Pancreas (tissue), 10 donors: ENCODE results near the gene TTC38. TPM values are rescaled to one million over a fixed set of nuclear protein-coding genes. Genes with fewer than 3 reads are reported as not detected.
"Not testable (repeated sequence)": the region's sequence is repeated elsewhere in the genome, so short reads cannot be mapped to it uniquely, and the experiment has no call there.

Experiments used
- ATAC-seq, 4 donors: fragments of 200-7000 bp; cut with Tn5 transposase; one replicate each; pipeline versions ENCODE4 v1.8.0 to v1.9.1; 2020; ENCODE audit warnings: mild to moderate bottlenecking in 4 of 4, moderate library complexity in 4 of 4
- DNase-seq, 6 donors: peaks; one replicate each; pipeline ENCODE4 v3.0.0-alpha.2; 2020
- FAIRE-seq: peaks from 2 replicates; lab custom pipeline; 2012; peaks lifted over from hg19 to GRCh38; lab: Jason Lieb, UNC
- H3K27ac ChIP-seq, 4 donors: fragments of 200-600 bp; sonication (generic); 1 replicate in 3 of 4; 2 replicates in 1 of 4; pipeline versions ENCODE4 v1.5.0 to v1.8.0; 2020
- H3K27me3 ChIP-seq, 4 donors: fragments of 200-600 bp; one replicate each; pipeline ENCODE4 v1.8.0; 2021
- H3K36me3 ChIP-seq, 3 donors: fragments of 200-600 bp; sonication (generic) in 1 of 3; one replicate each; pipeline versions ENCODE4 v1.5.0 to v1.8.0; 2020 to 2021
- H3K4me1 ChIP-seq, 3 donors: fragments of 200-600 bp; one replicate each; pipeline ENCODE4 v1.8.0; 2021
- H3K4me3 ChIP-seq, 4 donors: fragments of 200-600 bp; sonication (generic) in 2 of 4; one replicate each; pipeline versions ENCODE4 v1.5.0 to v1.8.0; 2020 to 2021
- H3K9me3 ChIP-seq, 4 donors: fragments of 200-600 bp; one replicate each; pipeline ENCODE4 v1.8.0; 2021
- WGBS, 2 donors: extraction: QIAGEN DNeasy Blood & Tissue Kit; methylation state at CpG; one replicate each; pipeline ENCODE4 v1.1.7; 2013; 5-methylcytosine and 5-hydroxymethylcytosine counted together
- intact Hi-C, 3 donors: fragments of 100-400 bp; cut with DNase I; formaldehyde crosslinking; loops; one replicate each; pipeline versions ENCODE4 v1.11.1 to v1.14.2; 2022
- polyA plus RNA-seq, 2 donors: library from polyadenylated mRNA; stranded (reverse); fragments of 200-250 nt; gene quantifications; one replicate each; pipeline ENCODE4 v1.2.3, GENCODE V29; 2013
- total RNA-seq, 6 donors: library from RNA; stranded (reverse); fragmentation: NEBNext Ultra II Directional in 4 of 6; extraction: Animal tissue kit (Norgen Biotek cat#: 25700) in 4 of 6; gene quantifications; one replicate each; pipeline versions ENCODE4 v1.2.1 to v1.2.4, GENCODE V29; 2021 to 2023
- TF ChIP-seq, protein P1 (sequence below), 4 donors: fragments of 200-600 bp; sonication (generic) in 3 of 4; IDR thresholded peaks; one replicate each; pipeline versions ENCODE4 v1.5.0 to v1.8.0; 2021; ENCODE audit warnings: antibody characterized with exemption in 4 of 4
- donor health status: healthy with polysubstance abuse.
- donor health status: DM: no; HTN: no; CAD: no; lungs with moderate emphysema.
- donor health status: DM: no; HTN: no; CAD: no.
- donor health status: control.
- donor health status: control.
- donor health status: Bipolar disorder and iron deficiency.
- donor health status: DM: yes; HTN: yes; CAD: no.
- donor health status: DM: no; HTN: no; CAD: no.
- donor health status: DM: no; HTN: no; CAD: no.
- donor health status: DM: yes; HTN: yes; CAD: no.

TTC38 gene
- total and polyA plus RNA-seq, 8 donors, result 18.6 to 32.8 (median 23.3) TPM

- FAIRE-seq (no peak), ATAC-seq (no peak), DNase-seq (peak in 1 of 6 donors; percentile 37)
- intact Hi-C loops, result loop anchor here in 2 of 3 donors (5.0 to 10.0 kb wide), 3 partner anchors 65 to 315 kb away; no protein-coding TSS in a partner anchor
- Histone ChIP-seq H3K4me3 (no peak overlapping the region), H3K27ac (no peak overlapping the region), H3K27me3 (no peaks in the 10 kb centered on the region), H3K36me3 (no peaks in the 10 kb centered on the region), H3K9me3 (no peaks in the 10 kb centered on the region), H3K4me1 (no peaks in the 10 kb centered on the region)
- TF ChIP-seq, protein P1, sequence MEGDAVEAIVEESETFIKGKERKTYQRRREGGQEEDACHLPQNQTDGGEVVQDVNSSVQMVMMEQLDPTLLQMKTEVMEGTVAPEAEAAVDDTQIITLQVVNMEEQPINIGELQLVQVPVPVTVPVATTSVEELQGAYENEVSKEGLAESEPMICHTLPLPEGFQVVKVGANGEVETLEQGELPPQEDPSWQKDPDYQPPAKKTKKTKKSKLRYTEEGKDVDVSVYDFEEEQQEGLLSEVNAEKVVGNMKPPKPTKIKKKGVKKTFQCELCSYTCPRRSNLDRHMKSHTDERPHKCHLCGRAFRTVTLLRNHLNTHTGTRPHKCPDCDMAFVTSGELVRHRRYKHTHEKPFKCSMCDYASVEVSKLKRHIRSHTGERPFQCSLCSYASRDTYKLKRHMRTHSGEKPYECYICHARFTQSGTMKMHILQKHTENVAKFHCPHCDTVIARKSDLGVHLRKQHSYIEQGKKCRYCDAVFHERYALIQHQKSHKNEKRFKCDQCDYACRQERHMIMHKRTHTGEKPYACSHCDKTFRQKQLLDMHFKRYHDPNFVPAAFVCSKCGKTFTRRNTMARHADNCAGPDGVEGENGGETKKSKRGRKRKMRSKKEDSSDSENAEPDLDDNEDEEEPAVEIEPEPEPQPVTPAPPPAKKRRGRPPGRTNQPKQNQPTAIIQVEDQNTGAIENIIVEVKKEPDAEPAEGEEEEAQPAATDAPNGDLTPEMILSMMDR (IDR thresholded peaks at IDR 0.05), result no peak
- 95 to 96% methylated on average over 14 to 15 of the region's 15 CpGs for WGBS, 2 donors
Measured at GRCh38 chr22:46309526-46310085, 41.8 kb downstream of the TTC38 start.

DNA sequence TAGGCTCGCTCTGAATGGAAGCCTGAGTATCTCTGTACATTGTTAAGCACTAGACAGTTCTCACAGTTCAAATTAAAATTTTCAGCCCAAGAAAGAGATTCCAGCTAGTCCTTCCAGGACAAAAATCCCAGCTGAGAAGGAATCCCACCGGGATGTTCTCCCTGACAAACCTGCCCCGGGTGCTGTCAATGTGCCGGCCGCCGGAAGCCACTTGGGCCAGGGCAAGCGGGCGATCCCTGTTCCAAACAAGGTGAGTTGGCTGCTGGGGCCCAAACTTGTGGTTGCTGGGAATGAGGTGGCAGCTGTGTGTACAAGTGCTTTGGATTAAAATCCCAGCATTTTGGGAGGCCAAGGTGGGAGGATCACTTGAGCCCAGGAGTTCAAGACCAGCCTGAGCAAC, 44.2 kb downstream of the TTC38 start:
- TF ChIP-seq, protein P1 (IDR thresholded peaks at IDR 0.05), result no peak
- ATAC-seq (no peak), DNase-seq (peak in 1 of 6 donors; percentile 20), FAIRE-seq (no peak)
- Histone ChIP-seq H3K4me3 (no peak overlapping the region), H3K27me3 (no peaks in the 10 kb centered on the region), H3K36me3 (no peaks in the 10 kb centered on the region), H3K27ac (no peak overlapping the region), H3K4me1 (no peaks in the 10 kb centered on the region), H3K9me3 (no peaks in the 10 kb centered on the region)
- intact Hi-C loops, result loop anchor here in 1 of 3 donors (5.0 to 10.0 kb wide), 2 partner anchors 190 to 317 kb away; no protein-coding TSS in a partner anchor
- WGBS, 2 donors, result 96 to 98% methylated on average over 8 of the region's 8 CpGs

- not testable (repeated sequence) for H3K27ac ChIP-seq, H3K27me3 ChIP-seq, ATAC-seq, H3K9me3 ChIP-seq, FAIRE-seq, H3K4me1 ChIP-seq, DNase-seq, H3K4me3 ChIP-seq, H3K36me3 ChIP-seq
- 91 to 100% methylated on average over 2 of the region's 2 CpGs for WGBS, 2 donors
- intact Hi-C loops, result loop anchor here in 1 of 3 donors (5.0 to 10.0 kb wide), 2 partner anchors 191 to 318 kb away; no protein-coding TSS in a partner anchor
Measured at GRCh38 chr22:46312848-46313247, 45.0 kb downstream of the TTC38 start.

DNA sequence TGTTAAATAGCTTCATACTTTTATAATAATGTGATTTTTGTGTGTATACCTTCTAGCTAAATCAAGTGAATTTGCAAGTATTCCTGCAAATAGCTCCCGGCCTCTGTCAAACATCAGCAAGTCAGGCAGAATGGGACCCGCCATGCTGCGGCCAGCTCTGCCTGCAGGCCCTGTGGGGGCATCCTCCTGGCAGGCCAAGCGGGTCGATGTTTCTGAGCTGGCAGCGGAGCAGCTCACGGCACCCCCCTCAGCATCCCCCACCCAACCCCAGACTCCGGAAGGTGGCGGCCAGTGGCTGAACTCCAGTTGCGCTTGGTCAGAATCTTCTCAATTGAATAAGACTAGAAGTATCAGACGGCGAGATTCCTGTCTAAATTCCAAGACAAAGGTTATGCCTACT, 48.2 kb downstream of the TTC38 start:
- H3K36me3 ChIP-seq, result no peaks in the 10 kb centered on the region
- TF ChIP-seq, protein P1 (IDR thresholded peaks at IDR 0.05), result no peak
- ATAC-seq (no peak), FAIRE-seq (no peak), DNase-seq (peak in 2 of 6 donors; percentile 25 to 38)
- no peaks in the 10 kb centered on the region for H3K27me3 ChIP-seq
- H3K4me3 ChIP-seq, result no peak overlapping the region
- H3K27ac ChIP-seq, result no peak overlapping the region
- intact Hi-C loops, result loop anchor here (2.0 to 10.0 kb wide), 3 partner anchors 193 to 321 kb away; no protein-coding TSS in a partner anchor
- WGBS, 2 donors, result 91 to 95% methylated on average over 12 of the region's 12 CpGs
- no peaks in the 10 kb centered on the region for H3K9me3 ChIP-seq
- no peaks in the 10 kb centered on the region for H3K4me1 ChIP-seq

DNA sequence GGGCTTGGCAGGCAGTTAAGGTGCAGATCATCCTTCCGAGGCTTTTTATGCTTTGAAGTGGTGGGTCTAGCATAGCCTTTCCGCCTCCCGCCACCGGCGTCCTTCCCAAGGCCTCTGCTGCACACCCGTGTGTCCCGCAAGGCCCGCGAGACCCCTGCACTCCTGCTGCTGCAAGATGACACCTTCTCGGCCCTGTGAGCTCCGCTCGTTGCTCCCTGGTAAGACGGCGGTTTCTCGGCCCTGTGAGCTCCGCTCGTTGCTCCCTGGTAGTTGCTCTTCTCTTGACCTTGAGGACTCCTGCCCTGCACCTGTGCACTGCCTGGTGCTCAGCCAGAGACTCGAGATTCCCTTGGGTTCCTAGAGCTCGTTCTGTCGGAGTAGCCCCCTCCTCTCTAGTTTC, 49.8 kb downstream of the TTC38 start:
- no peak for FAIRE-seq
- peak in 1 of 6 donors; percentile 33 for DNase-seq
- H3K4me3 ChIP-seq, result no peak overlapping the region
- no peaks in the 10 kb centered on the region for H3K4me1 ChIP-seq
- no peak overlapping the region for H3K27ac ChIP-seq
- TF ChIP-seq, protein P1 (IDR thresholded peaks at IDR 0.05), result no peak
- H3K9me3 ChIP-seq, result no peaks in the 10 kb centered on the region
- no peaks in the 10 kb centered on the region for H3K27me3 ChIP-seq
- WGBS, 2 donors, result 75% methylated on average over 20 of the region's 20 CpGs
- no peaks in the 10 kb centered on the region for H3K36me3 ChIP-seq
- intact Hi-C loops, result loop anchor here in 1 of 3 donors (10.0 kb wide), 1 partner anchor 323 kb away; no protein-coding TSS in a partner anchor
- ATAC-seq, result no peak
